HG03103 (cell line): ENCODE measurements around the gene ACADL.

Experiments used
- ATAC-seq: cut with Tn5 transposase; IDR thresholded peaks from one replicate; pipeline ENCODE4 v1.9.1; 2021; ENCODE audit warnings: low read depth; ENCODE audit not compliant: unreplicated experiment

ACADL gene

GRCh38 chr2:210171309-210172218, 53.7 kb downstream of the ACADL start, which contains the start of gene KANSL1L:
KANSL1L (minus strand) TSS chr2:210171409; CDS start chr2:210154582, 16,827 bp downstream.
- peak; percentile 63 for ATAC-seq

- peak; percentile 63 for ATAC-seq
Measured at GRCh38 chr2:210170446-210171303, 54.6 kb downstream of the ACADL start.

GRCh38 chr2:210170196-210170445, 55.1 kb downstream of the ACADL start:
- no peak for ATAC-seq

- peak; percentile 32 for ATAC-seq
Measured at GRCh38 chr2:210169516-210170195, 55.6 kb downstream of the ACADL start.

GRCh38 chr2:210167227-210167626, 58.0 kb downstream of the ACADL start:
- ATAC-seq = no peak

- no peak for ATAC-seq
Measured at GRCh38 chr2:210162466-210163124, 62.7 kb downstream of the ACADL start.

GRCh38 chr2:210159059-210159458, 66.2 kb downstream of the ACADL start:
- no peak for ATAC-seq

GRCh38 chr2:210158236-210158635, 67.0 kb downstream of the ACADL start:
- no peak for ATAC-seq

GRCh38 chr2:210157526-210157925, 67.7 kb downstream of the ACADL start:
- no peak for ATAC-seq

- ATAC-seq = no peak
Measured at GRCh38 chr2:210147614-210148013, 77.6 kb downstream of the ACADL start.
